Stimulated activated CD4-positive, alpha-beta T cell treated with anti-CD3 and anti-CD28 coated beads, Interleukin-15, amount 100 ng/mL, for 48 hours (primary cell): ENCODE measurements around the gene PPM1J.

Experiments used
- DNase-seq, 2 donors: peaks; one replicate each; pipeline ENCODE4 v3.0.0-alpha.2; 2020; ENCODE audit warnings: low read depth in 2 of 2

PPM1J gene

GRCh38 chr1:112704934-112705627 lies 10.1 kb downstream of the PPM1J start:
- DNase-seq = peak in 1 of 2 donors; percentile 48

- no peak for DNase-seq
These were observed 10.7 kb downstream of the PPM1J start for GRCh38 chr1:112704391-112704933.

DNA sequence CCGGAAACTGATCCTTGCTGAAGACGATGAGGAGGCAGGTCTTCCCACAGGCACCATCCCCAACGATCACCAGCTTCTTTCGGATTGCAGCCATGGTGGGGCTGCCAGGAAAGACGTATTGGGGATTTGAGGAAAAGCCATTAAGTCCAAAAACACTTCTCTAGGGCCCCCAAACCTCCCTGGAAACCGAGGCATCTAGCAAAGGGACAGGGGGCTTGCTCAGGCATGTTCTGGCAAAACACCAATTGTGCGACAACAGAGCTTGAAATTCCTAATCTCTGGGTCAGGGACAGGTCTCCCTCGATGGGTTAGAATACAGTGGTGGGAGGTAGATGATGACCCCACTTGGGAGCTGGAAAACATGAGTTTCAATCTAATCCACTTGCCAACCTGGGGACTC lies 11.4 kb downstream of the PPM1J start:
- DNase-seq = no peak

- DNase-seq = no peak
These were observed 12.5 kb downstream of the PPM1J start for GRCh38 chr1:112702420-112703261.

- DNase-seq = no peak
These were observed 13.1 kb downstream of the PPM1J start for GRCh38 chr1:112702067-112702395.

- no peak for DNase-seq
These were observed 13.7 kb downstream of the PPM1J start for GRCh38 chr1:112701227-112702066.

- peak in 1 of 2 donors; percentile 62 for DNase-seq
These were observed 14.6 kb downstream of the PPM1J start for GRCh38 chr1:112700290-112701226.

- no peak for DNase-seq
These were observed 15.5 kb downstream of the PPM1J start for GRCh38 chr1:112699425-112700144.

DNA sequence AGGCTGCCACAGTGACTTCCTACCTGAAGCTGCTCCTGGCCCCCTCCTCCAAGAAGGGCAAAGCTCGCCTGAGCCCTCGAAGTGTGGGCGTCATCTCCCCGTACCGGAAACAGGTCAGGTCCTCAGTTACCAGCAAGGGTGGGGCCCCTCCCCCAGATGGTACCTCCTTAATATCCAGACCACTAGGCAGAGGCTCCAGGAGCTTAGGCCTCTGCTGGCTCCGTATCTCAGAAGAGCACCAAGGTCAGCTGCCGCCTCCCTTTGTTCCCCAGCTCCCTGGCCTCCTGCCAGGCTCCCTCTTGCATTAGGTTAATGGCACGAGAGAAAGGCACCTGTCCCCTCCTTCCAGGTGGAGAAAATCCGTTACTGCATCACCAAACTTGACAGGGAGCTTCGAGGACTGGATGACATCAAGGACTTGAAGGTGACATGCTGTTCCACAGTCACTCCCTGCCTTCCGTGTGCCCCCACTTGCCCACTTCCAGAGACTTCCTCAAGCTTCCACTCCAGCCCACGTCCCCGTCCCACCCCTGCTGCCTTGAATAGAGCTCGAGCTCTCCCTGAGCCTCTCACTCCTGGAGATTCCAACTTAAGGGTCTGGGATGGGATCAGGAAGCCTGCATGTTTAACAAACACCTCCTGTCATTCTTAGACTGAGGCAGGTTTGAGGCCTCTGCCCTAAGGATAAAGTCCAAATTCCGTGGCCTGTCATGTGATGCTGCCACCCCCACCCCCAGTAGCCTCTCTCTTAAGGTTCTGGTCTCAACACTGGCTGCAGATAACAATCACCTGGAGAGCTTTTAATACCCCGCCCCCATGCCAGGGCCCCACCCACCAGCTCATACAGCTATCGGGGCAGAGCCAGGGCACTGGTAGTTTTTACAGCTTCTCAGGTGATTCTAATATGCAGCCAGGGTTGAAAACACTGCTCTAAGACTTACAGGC lies 16.5 kb downstream of the PPM1J start:
- no peak for DNase-seq

- no peak for DNase-seq
These were observed 17.3 kb downstream of the PPM1J start for GRCh38 chr1:112697781-112698201.

GRCh38 chr1:112696578-112697314 lies 18.4 kb downstream of the PPM1J start:
- no peak for DNase-seq

DNA sequence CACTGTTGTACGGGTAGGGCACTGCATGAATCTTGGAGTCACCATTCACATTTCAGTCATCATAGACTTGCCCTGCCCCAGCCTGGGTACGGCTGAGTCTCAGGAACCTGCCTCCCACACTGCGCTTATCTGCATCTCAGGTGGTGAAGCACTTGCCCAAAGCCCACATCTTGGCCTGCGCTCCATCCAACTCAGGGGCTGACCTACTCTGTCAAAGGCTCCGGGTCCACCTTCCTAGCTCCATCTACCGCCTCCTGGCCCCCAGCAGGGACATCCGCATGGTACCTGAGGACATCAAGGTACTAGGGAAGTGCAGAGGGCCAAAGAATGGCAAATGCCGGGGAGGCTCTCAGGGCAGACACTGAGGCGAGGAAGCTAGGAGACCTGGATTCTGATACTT lies 19.9 kb downstream of the PPM1J start:
- no peak for DNase-seq

- DNase-seq = no peak
These were observed 20.7 kb downstream of the PPM1J start for GRCh38 chr1:112694363-112694929.

DNA sequence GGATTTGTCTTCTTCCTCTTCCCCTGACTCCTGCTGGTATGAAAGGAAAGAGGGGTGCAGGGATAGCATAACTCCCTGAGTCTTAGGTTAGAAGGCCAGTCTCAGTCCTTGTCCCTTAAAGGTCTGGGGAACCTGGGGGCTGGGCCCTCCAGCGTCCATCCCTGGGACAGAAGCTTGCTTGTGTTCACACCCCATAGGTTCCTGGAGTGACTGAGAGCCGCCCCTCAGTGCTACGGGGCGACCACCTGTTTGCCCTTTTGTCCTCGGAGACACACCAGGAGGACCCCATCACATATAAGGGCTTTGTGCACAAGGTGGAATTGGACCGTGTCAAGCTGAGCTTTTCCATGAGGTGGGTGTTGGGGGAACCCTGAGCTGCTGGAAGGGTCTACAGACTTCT lies 21.3 kb downstream of the PPM1J start:
- DNase-seq = no peak

DNA sequence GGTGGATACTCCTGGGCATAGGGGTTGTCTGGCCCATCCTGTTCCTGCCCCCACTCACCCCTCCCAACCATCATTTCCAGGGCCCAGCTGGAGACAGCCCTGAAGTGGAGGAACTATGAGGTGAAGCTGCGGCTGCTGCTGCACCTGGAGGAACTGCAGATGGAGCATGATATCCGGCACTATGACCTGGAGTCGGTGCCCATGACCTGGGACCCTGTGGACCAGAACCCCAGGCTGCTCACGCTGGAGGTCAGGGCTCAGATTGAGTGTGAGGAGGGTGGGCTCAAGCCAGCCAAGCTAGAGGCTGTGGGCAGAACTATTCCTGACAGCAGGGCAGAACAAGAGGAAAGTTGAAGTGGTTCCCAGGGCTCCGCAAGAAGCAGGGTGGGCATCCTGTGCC lies 22.5 kb downstream of the PPM1J start:
- no peak for DNase-seq

GRCh38 chr1:112689842-112690237 lies 25.3 kb downstream of the PPM1J start:
- DNase-seq = no peak

DNA sequence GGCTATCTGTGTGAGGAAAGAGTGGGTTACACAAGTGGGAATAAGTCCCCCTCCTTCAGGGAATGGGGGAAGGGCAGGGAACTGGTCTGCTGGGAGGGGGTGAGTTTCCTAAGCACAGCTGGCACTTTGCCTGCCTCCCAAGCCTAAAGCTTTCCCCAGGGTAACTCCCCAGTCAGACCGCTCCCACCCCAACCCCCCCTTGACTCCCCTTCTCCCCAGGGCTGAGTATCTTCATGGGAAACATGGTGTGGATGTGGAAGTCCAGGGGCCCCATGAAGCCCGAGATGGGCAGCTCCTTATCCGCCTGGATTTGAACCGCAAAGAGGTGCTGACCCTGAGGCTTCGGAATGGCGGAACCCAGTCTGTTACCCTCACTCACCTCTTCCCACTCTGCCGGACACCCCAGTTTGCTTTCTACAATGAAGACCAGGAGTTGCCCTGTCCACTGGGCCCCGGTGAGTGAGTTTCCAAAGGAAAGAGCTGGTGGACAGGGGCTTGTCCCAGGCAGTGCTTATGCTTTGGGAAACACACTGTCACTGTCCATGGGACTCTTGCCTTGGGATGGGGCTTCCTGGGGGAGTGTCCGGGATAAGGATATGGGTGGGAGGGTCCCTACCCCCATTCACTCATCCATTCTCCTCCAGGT lies 25.8 kb downstream of the PPM1J start:
- DNase-seq = no peak

DNA sequence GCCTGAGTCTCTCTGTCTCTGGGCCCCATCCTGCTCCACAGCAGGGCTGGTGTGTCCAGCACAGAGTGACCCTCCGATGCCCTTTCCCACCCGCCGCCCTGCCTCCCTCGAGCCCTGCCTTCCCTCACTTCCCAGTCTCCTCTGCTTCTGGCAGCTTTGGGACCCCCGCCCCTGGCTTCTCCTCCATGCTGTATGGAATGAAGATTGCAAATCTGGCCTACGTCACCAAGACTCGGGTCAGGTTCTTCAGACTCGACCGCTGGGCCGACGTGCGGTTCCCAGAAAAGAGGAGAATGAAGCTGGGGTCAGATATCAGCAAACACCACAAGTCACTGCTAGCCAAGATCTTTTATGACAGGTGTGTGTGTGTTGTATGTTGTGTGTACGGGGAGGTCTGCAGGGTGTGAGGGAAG lies 26.3 kb downstream of the PPM1J start:
- DNase-seq = no peak
